GM18508 (cell line): Measurements from ENCODE around the gene RAC2.

Experiments
- ATAC-seq: cut with Tn5 transposase; IDR thresholded peaks from one replicate; pipeline ENCODE4 v1.9.1; 2021; ENCODE audit warnings: moderate number of reproducible peaks; ENCODE audit not compliant: insufficient read depth, unreplicated experiment

Gene RAC2

DNA sequence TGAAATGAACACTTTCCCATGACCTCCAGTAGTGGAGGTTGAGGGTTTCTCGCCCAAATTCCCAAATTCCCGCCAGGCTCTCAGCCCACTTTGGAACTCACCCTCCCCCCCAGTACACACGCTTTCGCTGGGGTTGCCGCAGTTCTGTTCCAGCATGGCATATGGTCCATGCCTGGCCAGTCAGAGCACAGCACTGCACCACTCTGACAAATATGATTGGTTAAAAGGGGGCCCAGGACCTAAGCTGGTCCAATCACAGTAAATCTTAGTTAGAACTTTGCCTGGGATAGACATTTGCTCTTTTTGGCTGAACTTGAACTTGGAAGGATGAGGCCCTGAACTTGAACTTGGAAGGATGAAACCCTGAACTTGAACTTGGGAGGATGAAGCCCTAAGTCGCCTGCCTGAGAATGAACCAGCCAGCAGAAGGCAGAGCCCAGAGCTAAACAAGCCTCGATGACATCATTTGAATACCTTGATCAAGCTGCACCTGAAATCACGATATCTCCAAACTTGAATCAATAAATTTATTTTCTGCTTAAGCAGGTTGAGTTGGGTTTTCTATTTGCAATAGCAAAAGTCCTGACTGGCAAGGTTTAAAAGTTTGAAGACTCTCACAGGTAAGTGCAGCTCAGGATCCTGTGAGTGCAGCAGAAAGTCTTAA, 19.2 kb downstream of the RAC2 start:
- no peak for ATAC-seq

DNA sequence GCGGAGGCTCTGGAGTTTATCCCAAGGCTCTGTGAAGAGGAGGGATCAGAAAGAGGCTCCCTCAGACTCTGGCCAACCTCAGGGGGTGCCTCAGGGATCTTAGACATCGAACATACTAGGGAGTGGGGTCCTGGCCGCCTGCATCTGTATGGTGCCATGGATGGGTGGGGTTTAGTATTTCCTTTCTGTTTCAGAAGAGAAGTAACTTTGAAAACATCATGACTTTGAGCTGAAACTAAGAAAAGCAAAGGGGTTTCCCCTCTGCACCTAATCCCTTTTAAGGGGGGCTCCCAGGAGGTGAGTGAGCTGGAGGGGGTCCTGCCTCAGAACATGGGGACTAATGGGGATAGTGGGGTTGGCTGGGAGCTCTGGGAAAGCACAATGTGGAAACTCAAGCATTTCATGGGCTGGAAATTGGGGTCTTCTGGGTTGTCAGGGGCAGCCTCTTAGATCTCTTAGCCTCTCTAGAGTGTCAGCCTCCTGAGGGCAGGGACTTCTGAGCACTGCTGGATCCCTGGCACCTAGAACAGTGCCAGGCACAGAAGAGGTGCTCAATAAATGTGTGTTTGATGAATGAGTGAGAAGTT, 20.0 kb downstream of the RAC2 start:
- no peak for ATAC-seq

DNA sequence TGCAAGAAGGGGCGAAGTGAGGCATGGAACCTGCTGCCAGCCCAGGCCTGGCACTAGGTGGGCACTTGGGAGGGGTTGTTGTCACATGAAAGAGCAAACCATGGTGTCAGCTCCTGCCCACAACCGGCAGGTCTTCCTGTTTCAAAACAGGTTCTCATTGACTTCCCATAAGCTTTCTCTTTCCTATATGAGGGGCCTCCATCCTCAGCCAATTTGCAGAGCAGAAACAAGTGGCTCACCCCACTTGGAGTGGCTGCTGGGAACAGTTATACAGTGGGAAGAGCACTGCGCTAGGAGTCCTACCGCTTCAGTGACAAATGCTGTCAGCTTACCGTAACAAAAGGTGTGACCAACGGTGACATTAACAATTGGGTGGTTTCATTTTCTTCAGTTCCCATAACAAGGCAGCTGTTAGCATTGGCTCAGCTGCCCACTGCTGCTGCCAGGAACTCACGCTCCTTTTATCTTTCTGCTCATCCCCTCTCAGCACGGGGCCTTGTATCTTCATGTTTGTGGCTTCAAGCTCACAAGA, 21.6 kb downstream of the RAC2 start:
- ATAC-seq, result no peak

DNA sequence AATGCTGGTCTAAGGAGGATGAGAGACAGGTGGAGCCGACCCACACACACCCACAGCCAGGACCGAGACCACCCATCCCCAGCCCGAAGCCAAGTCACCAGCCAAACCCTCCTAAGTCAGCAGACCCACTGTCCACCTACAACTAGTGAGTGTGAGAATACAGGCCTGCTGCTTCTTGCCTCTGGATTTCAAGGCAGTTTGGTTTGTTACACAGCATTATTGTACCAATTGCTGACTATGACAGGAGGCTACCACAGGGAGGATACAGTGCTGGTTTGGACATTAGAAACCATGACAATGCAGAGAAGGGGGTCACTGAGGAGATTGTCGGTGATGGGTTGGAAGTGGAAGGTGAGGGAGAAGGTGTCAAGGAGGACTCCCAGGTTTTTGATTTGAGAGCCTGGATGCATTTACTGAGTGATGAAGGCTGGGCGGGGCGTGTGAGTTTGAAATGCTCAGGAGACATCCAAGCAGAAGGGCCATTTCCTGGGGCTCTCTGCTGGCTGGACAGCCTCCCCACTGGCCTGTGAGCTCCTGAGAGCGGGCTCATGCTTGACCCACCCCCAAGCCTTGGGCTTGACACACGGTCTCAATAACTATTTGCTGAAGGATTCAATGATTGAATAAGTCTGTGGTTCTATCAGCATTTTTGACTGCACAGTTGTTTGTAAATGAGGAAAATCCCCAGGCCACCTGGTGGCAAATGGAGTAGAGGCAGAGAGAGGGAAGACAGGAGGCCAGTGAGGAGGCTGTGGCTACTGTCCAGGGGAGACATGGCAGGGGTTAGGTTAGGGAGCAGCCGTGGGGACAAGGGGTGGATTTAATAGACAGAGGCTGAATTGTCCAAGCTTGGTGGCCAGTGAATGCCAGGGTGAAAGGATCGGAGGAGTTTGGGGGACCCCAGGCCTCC, 22.4 kb downstream of the RAC2 start:
- ATAC-seq, result no peak

DNA sequence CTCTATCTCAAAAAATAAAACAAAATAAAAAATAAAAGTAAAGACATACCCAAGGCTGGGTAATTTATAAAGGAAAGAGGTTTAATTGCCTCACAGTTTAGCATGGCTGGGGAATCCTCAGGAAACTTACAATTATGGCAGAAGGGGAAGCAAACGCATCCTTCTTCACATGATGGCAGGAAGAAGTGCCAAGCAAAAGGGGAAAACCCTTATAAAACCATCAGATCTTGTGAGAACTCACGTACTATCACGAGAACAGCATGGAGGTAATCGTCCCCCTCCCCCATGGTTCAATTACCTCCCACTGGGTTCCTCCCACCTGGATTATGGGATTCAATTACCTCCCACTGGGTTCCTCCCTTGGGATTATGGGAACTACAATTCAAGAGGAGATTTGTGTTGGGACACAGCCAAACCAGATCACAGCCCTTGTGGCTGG, 23.5 kb downstream of the RAC2 start:
- ATAC-seq, result no peak

DNA sequence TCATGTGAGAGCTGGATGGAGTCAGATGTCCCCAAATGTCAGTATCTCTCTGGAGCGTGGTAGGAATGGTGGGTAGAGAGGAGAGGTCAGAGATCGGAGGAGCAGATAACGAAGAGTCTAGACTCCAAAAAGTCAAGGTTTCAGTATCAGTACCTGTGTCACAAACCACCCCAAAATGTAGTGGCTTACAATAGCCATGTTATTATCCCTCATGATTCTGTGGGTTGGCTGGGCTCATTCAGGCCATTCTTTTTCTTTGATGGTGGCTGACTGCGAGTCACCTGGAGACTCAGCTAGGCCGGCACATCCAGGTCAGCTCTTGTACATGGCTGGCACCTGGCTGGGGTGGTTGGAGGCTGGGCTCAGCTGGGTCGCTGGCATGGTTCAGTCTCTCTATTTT, 24.5 kb downstream of the RAC2 start:
- no peak for ATAC-seq

DNA sequence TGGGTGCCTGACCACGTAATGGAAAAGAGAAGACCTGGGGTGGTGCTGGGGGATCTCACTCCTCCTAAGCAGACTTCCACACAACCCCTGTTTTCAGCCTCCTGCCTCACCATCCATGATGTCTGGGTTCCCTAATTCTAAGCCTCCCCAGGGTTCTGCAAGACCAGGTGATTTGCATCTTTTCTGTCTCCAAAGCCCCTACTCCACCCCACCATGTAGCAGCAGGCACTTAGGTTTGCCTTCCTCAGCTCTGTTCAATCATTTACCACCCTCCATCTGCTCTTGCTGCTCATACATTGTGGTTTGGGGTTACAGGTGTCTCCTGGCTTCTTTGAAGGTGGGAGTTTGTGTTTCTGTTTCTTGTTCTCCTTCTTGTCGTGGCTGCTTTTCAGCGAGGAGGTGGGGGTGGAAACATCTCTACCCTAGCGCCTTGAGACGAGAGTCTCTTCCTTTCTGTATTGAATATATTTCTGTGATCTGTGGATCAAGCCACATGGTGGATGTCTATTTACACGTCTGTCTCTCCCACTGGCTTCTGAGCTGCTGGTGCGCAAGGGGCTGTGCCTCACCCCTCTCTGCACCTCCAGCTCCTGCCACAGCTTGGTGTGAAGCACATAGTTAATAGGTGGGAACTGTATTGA, 25.2 kb downstream of the RAC2 start:
- peak; percentile 60 for ATAC-seq

DNA sequence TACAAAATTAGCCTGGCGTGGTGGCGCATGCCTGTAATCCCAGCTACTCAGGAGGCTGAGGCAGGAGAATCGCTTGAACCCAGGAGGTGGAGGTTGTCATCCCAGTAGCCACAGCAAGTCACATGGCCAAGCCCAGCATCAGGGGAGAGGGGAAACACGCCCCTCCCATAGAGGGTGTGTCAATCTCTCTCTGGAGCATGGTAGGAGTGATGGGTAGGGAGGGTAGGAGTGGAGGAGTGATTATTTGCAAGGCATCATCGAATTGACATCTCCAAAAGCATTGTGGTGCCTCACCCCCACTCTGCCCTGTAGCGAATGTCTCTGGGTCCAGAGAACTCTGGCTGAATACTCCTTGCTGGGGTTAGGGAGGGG, 25.7 kb downstream of the RAC2 start:
- ATAC-seq, result no peak

DNA sequence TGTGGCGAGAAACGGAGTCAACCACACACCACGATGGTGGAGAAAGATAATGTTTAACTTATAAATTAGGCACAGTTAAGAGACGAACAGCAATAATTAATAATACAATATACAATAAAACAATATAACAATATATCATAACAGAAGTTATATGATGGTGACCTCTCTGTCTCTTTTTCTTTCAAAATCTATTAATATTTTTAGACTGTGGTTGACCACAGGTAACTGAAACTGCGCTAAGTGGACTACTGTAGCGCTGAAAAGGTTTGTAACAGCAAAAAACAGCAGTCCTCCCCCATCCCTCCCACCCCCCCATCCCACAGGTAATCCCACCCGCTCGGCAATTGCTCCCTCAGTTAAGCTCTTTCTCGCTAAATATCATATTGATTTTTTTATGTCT, 28.2 kb downstream of the RAC2 start:
- ATAC-seq, result no peak

DNA sequence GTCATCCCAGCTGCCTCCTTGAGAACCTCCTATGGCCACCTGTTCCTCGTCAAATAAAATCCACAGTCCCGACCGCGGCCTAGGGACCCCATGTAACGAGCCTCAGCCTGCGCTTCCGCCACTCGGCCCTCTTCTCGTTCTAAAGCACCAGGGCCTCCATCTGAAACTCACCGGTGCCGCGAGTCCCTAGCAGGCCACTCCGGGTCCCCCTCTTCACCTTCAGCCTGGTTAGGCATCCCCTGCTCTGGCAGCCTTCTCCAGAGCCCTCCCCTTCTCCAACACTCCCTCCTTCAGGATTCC, 29.4 kb downstream of the RAC2 start:
- no peak for ATAC-seq

DNA sequence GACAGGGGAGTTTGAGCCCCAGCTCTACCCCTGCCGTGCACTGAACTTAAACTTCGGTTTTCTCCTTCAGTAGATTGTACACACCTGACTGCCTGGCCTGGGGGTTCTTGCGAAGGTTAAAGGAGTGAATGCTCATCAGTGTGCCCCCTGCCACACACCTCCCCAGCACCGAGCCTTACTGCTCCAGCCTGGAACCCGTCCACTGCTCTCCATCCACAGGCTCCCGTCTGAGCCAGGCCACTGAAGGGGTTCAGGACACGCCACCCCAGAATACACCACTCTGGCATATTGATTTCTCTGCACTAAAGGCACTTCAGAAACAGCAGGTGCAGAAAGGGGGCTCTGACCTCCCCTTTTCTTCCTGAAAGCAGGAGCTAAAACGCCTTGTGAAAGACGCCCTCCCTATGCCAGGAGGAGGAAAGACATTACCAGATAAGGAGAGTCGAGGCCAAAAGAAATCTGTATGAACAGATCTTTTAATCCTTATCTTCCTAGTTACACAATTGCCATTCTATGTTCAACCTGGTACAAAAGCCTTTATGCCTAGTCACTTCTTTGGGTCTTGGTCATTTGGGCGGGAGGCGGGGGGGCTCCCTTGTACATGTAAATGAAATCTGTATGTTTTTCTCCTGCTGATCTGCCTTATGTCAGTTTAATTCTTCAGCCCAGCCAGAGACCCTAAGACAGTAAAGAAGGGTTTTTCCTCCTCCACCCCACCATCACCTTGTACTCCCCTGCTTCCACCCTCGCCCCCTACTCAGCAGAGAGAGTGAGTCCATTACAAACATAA, 29.9 kb downstream of the RAC2 start:
- ATAC-seq, result no peak

DNA sequence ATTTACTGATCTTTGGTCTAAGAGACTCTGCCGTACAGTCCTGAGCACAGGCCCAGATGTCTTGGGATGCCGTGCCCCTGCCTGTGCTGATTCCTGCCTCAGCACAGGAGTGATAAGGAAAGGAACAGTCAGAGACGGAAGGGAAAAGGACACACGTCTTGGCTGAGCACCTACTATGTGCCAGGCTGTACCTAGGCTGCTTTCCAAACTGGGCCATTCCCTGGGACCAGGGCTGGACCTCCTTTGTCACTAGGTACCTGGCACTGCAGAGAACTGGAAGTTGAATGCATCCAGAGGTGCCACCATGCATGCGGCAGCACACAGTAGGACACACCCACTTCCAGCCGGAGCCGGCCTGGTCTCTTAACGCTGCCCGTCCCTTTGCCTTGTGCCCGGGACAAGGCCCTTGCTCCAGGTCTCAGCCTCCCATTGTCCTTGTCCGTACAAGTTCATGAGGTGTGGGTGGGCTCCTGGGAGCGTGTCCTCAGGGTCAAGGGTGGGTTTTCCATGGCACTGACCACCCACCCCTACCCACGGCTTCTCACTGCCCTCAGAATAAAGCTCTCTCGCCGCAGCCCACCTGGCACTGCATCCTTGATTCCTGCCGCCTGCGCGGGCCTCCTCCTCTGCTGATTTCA, 30.7 kb downstream of the RAC2 start:
- no peak for ATAC-seq

DNA sequence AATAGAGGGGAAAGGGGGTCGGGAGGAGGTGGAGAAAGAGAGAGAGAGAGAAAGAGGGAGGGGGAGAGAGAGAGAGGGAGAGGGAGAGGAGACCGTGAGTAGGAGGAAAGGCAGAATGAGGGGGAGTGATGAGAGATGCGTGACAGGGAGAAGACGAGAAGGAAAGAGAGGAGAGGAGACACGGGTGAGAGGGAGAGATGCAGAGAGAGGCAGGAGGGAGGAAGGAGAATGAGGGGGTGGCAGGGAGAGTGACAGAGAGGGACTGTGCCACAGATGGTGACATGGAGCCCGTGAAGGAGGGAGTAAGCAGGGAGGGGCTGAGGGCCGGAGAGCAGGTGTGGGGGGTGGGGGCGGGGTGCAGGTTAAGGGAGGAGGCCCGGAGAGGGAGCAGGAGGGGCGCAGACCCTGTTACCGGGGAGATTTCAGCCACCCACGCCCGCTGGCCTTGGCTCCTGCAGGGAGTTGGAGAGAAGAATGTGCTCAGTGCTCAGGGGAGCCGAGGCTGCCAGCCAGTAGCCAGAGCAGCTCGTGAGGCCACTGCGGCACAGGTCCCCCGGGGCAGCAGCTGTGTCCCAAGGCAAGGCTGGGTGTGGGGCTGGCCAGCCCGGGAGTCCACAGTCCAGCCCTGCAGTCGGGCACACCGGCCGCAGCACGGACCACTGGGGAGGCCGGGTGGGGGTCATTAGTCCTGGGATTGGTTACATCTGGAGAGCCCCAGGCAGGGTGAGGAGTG, 31.7 kb downstream of the RAC2 start, which contains the start of gene SSTR3:
TSS of gene SSTR3 (minus strand) at position 304 of the 733 bp plus-strand sequence. CDS start 4,674 bp downstream, outside the sequence.
- ATAC-seq, result no peak

DNA sequence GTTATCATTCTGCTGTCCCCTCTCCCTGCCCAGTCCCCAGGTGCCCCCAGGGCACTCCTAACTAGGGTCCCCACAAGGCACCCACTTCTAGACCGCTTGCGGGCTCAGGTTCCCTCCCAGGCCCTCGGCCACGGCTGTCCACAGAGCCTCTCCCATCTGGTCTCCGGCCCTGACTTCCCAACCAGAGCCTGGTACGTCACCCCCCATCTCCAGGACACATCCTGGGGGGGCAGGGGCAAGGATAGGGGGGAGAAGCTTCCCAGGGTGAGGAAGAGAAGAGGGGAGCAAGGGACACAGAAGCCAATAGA, 32.2 kb downstream of the RAC2 start:
- ATAC-seq, result no peak

DNA sequence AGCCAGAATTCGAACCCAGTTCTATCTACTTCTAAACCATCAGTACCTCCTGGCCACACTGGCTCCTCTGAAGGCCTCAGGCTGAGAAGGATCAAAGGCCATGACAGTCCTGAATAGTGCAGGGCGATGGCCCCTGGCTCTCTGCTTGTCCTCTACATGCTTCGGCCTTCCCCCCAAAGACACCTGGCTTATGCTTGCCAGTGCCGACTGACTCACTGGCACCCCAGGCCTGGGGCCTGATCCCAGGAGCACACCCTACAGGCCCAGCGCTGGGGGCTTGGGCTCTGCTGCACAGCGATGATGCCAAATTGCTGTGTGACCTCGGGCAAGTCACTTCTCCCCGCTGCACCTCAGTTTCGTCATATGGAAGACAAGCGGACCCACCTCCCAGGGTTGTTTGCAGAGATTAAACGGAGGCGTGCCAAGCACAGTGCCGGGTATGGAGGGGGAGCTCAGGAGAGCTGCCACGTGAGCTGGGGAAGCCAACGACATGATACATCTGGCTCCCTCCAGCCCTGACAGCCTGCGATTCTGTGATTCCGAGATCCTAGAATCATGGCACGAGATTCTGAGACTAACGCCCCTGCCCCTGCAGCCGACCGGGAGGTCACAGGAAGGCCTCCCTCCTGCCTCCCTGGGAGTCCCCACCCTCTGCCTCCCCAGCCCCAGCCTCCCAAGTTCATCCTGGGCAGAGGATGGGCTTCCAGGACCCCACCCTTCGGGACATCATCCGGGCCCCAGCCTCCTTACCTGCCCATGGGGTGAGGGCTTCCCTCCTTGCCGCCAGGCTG, 32.8 kb downstream of the RAC2 start:
- ATAC-seq, result no peak

DNA sequence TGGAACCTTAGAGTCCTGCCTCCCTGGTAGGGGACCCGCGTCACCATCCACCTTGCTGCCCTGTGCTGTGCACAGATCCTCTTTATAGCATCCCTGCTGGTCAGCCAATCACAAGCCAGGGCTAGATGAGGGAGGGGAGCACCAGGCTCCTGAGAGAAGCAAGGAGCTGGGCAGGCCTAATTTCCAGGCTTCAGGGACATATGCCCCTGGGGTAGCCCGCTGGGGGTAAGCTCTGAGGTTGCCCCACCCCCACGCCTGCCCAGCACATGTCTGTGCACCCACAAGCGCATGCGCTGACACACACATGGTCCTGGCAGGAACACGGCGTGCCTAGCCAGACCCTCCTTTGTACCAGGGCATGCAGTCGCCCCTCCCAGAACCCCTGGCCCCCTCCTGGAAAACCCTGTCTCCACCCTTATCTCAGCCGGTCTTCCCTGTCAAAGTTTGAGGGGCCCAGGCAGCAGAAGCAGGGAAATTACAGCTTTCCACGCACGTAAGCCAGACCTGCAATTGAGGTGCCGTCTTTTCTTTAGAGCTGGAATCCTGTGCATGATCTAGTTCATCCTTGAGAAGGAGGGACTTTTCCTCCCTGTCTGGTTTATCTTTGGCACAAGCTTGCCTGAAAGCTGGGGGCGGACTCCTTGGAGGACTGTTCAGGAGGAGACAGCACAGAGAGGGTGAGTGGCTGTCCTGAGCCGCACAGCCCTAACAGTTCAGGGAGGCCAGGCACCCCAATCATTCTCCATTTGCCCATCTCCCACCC, 33.8 kb downstream of the RAC2 start:
- no peak for ATAC-seq

DNA sequence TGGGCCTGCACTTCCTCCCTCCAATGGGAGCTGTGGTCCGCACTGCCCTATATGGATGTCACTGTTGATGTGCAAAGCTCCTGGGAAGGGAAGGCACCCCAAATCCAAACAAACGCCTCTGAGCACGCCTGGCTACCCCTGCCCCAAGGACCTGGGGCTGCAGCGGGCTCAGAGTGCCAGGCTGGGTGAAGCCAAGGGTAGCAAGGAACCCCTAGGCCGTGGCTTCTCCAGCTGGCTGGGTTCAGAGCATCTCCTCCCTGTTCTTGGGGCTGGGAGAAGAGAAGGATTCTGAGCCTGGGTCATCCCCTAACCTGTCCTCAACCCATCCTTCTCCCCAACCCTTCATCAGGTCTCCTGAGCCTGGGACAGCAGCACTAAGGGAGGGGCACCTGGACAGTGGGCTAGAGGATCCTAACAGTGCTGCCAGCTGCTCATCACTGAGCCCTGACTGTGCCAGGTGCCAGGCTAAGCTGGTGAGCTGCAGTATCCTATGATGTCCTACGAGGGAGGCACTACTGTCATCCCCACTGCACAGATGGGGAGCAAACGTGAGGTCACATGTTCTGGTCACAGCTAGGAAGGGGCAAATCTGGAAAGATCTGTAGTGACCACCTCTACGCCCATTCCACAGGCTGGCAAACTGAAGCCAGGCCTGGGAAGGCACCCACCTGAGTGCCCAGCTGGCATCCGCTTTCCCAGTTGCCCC, 34.8 kb downstream of the RAC2 start:
- ATAC-seq, result no peak
